Neural crest cell (in vitro differentiated cells): ENCODE data around the gene DCP1A. TPM values are rescaled to one million over a fixed set of nuclear protein-coding genes. Genes with fewer than 3 reads are reported as not detected.
"Not testable (repeated sequence)": the region's sequence is repeated elsewhere in the genome, so short reads cannot be mapped to it uniquely, and the experiment has no call there.

Source experiments
- DNase-seq: peaks from one replicate; pipeline ENCODE4 v3.0.0; 2021; ENCODE audit warnings: low read depth, mixed read lengths, low spot score
- H3K27ac Mint-ChIP-seq: one replicate; pipeline ENCODE4 v1.8.0; 2021; ENCODE audit warnings: mild to moderate bottlenecking, mixed read lengths; ENCODE audit not compliant: unreplicated experiment
- H3K27me3 Mint-ChIP-seq: 2 replicates; pipeline ENCODE4 v1.8.0; 2021; ENCODE audit warnings: low read depth, mild to moderate bottlenecking, mixed read lengths
- H3K36me3 Mint-ChIP-seq: 2 replicates; pipeline ENCODE4 v1.8.0; 2021; ENCODE audit warnings: low read depth, mild to moderate bottlenecking, mixed read lengths
- H3K4me1 Mint-ChIP-seq: 2 replicates; pipeline ENCODE4 v1.8.0; 2021; ENCODE audit warnings: mixed read lengths
- H3K4me3 Mint-ChIP-seq: one replicate; pipeline ENCODE4 v1.8.0; 2021; ENCODE audit warnings: mild to moderate bottlenecking, mixed read lengths
- H3K9me3 Mint-ChIP-seq: 2 replicates; pipeline ENCODE4 v1.8.0; 2021; ENCODE audit warnings: mixed read lengths
- total RNA-seq: library from RNA; stranded (reverse); gene quantifications from 2 replicates; pipeline ENCODE4 v1.2.1, GENCODE V29; 2021
- TF ChIP-seq, protein P1 (sequence below): fragments of 200-600 bp; sonication (generic); conservative IDR thresholded peaks from 2 replicates; pipeline ENCODE4 v1.5.0; 2021; ENCODE audit warnings: antibody characterized with exemption, mild to moderate bottlenecking

Gene DCP1A
- total RNA-seq, 1 donor from 2014 or later: 30.0 TPM

DNA sequence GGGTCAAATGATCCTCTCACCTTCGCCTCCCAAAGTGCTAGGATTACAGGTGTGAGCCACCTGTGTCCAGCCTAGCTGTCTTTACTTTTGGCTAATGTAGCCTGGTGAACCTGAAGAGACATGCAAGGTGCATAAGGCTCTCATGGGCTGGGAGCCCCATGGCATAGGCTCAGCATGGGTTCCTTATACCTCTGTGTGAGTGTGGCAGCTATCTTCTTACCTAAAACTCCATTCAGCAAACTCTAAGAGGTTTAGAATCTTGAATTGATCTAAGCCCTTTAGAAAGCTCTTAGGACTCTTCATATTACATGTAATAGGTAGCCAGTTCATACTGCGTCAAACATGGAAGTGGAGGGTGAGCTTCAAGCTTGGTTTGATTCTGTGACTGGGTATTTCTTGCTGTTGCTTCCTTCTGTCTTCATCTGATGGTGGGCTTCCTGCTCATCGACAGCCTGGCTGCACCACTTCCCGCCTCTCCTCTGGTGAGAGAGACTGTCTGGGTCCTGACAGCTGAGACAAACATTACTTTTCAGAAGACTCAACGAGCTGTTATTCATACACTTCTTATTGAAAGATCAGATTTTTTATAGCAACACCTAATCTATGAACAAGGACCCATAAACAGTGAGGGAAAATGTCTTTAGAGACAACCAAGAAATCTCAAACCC is 72.3 kb downstream of the DCP1A start:
- H3K4me3 Mint-ChIP-seq: no peak overlapping the region
- TF ChIP-seq, protein P1, sequence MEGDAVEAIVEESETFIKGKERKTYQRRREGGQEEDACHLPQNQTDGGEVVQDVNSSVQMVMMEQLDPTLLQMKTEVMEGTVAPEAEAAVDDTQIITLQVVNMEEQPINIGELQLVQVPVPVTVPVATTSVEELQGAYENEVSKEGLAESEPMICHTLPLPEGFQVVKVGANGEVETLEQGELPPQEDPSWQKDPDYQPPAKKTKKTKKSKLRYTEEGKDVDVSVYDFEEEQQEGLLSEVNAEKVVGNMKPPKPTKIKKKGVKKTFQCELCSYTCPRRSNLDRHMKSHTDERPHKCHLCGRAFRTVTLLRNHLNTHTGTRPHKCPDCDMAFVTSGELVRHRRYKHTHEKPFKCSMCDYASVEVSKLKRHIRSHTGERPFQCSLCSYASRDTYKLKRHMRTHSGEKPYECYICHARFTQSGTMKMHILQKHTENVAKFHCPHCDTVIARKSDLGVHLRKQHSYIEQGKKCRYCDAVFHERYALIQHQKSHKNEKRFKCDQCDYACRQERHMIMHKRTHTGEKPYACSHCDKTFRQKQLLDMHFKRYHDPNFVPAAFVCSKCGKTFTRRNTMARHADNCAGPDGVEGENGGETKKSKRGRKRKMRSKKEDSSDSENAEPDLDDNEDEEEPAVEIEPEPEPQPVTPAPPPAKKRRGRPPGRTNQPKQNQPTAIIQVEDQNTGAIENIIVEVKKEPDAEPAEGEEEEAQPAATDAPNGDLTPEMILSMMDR: no peak

DNA sequence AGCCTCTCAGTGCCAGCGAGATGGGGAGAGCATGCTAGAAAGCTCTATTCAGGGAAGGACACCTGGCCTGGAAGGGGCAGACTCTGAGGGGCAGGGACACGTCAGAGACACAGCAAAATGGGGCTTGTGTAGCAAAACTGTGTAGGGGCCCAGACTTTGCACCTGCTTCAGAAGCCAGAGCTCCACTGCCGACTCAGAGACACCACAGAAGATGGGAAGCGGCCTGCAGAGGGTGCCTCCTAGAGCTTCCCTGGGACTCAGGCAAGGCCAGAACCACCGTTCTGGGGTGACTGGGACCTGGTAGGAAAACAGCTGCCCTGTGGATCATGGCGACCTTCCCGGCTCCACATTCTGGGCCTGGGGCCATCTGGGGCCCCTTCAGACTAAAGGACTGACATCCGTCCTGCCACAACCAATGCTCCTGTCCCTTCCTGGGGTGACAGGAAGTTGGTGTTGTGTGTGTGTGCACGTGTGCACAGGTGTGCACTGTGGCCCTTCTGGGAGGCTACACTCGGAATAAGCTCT is 74.1 kb downstream of the DCP1A start:
- H3K36me3 Mint-ChIP-seq: no peaks in the 10 kb centered on the region
- TF ChIP-seq, protein P1: no peak
- peaks cover 16% of the 10 kb centered on the region for H3K4me1 Mint-ChIP-seq
- no peaks in the 10 kb centered on the region for H3K9me3 Mint-ChIP-seq
- no peak for DNase-seq
- H3K4me3 Mint-ChIP-seq: no peak overlapping the region
- H3K27ac Mint-ChIP-seq: no peak overlapping the region
- no peaks in the 10 kb centered on the region for H3K27me3 Mint-ChIP-seq

More for the DNA sequence above, 72.3 kb downstream of the DCP1A start:
- Mint-ChIP-seq H3K27me3 (no peaks in the 10 kb centered on the region), H3K9me3 (no peaks in the 10 kb centered on the region), H3K27ac (no peak overlapping the region), H3K4me1 (peaks cover 10% of the 10 kb centered on the region), H3K36me3 (no peaks in the 10 kb centered on the region)
- DNase-seq: no peak

DNA sequence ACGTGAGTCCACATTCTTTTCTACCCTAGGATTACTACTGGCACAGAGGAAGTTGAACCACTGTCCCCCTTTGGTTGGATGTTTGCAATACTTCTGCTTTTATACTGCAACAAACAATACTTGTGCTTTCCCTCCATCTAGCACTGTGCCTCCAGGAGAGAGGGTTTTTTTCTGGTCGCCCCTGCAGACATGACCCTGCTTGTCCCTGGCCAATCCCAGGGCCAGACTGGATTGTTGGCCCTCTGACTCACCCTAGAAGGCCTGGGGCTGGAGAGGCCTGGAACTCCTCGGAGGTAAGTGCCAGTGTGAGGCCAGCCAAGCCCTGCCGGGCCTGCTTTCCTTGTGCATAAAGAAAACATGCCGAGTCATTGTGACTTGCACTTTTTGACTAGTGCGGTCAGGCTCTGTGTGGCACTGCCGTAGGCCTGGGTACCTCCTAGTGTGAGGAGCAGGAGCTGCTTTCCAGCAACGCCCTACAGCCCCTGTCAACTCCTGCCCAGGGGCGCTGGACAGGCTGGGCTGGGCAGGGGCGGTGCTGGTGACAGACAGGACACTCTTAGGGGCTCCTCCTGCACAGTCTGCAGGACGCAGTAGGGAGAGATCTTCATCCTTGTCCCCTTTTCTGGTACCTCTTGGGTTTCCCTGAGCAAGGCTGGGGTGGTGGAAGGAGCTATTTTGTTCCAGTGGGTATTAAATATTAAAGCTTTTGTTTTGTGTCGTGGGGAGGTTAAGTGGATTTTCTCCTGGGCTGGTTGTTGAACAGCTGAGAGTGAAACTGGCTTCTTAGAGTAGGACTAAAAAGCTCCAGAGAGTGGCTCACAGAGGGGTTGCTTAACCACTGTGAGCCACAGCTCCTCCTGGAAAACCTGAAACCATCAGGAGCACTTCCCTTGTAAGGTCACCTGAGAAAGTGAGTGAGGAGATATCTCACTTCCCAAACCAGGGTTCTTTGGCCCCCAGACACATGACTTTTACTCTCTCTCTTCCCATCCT is 77.2 kb downstream of the DCP1A start:
- Mint-ChIP-seq H3K27me3 (no peaks in the 10 kb centered on the region), H3K4me3 (peak overlapping the region; percentile 56), H3K4me1 (peaks cover 16% of the 10 kb centered on the region), H3K9me3 (no peaks in the 10 kb centered on the region), H3K27ac (peak overlapping the region; percentile 94), H3K36me3 (no peaks in the 10 kb centered on the region)
- peak; percentile 56 for DNase-seq
- TF ChIP-seq, protein P1: no peak

DNA sequence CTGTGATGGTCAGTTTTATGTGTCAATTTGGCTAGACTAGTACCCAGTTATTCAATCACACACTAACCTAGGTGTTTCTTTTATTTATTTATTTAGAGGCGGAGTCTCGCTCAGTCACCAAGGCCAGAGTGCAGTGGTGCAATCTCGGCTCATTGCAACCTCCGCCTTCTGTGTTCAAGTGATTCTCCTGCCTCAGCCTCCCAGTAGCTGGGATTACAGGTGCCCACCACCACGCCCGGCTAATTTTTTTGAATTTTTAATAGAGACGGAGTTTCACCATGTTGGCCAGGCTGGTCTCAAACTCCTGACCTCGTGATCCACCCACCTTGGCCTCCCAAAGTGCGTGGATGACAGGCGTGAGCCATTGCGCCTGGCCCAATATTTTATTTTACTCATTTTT is 78.2 kb downstream of the DCP1A start:
- H3K4me3 Mint-ChIP-seq, H3K36me3 Mint-ChIP-seq, H3K27ac Mint-ChIP-seq, H3K27me3 Mint-ChIP-seq, H3K9me3 Mint-ChIP-seq, DNase-seq: not testable (repeated sequence)
- H3K4me1 Mint-ChIP-seq: peaks cover 20% of the 10 kb centered on the region

DNA sequence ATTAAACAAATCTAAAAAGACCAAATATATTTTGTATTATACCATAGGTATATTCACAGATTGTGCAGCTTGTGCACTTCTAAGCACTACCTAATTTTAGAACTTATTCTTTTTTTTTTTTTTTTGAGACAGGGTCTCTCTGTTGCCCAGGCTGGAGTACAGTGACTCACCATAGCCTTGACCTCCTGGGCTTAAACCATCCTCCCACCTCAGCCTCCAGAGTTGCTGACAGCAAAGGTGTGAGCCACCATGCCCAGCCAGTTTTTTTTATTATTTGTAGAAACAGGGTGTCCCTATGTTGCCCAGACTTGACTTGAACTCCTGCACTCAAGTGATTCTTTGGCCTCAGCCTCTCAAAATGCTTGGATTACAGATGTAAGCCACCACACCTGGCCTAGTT is 79.6 kb downstream of the DCP1A start:
- peaks cover 20% of the 10 kb centered on the region for H3K4me1 Mint-ChIP-seq
- TF ChIP-seq, protein P1: no peak
- no peak for DNase-seq
- no peaks in the 10 kb centered on the region for H3K9me3 Mint-ChIP-seq
- H3K36me3 Mint-ChIP-seq: no peaks in the 10 kb centered on the region
- H3K4me3 Mint-ChIP-seq: no peak overlapping the region
- no peaks in the 10 kb centered on the region for H3K27me3 Mint-ChIP-seq
- no peak overlapping the region for H3K27ac Mint-ChIP-seq
